Thyroid gland (tissue), 4 donors: ENCODE results near the gene ID3.

Source experiments
- POLR2A ChIP-seq, 2 donors: fragments of 450-650 bp; IDR thresholded peaks; one replicate each; pipeline ENCODE4 v1.6.1; 2017; ENCODE audit warnings: antibody characterized with exemption in 2 of 2, mild to moderate bottlenecking in 2 of 2, moderate library complexity in 1 of 2
- TF ChIP-seq, protein P1 (sequence below), 6 experiments: fragments of 200-600 bp in 3 of 6; fragments of 450-650 bp in 3 of 6; sonication (generic) in 3 of 6; IDR thresholded peaks; one replicate each; pipeline ENCODE4 v1.5.1; 2016 to 2019; ENCODE audit warnings: antibody characterized with exemption in 6 of 6, mild to moderate bottlenecking in 2 of 6, inconsistent platforms in 1 of 6, moderate library complexity in 1 of 6

DNA sequence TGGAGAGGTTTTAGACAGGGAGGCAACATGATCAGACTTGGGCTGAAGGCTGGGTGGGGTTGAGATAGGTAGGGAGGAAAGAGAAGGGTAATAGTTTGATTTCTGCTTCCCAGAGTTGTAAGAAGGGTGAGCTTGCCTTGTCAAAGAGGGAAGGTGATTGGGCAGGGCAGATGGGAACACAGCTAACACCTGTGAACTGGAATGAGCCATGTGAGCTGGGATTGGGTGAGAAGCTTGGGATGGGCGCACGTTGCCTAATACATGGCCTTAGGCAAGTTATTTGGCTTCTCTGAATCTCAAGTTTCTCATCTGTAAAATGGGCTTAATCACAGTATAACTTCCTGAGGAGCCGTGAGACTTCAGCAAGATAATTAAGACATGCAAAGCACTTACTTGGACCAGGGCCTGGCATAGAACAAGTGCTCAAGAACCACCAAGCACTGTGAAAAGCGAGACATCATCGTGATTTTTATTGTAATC is 33.8 kb upstream of the ID3 start:
- no peak for TF ChIP-seq POLR2A (IDR thresholded peaks at IDR 0.05)
- TF ChIP-seq, protein P1, sequence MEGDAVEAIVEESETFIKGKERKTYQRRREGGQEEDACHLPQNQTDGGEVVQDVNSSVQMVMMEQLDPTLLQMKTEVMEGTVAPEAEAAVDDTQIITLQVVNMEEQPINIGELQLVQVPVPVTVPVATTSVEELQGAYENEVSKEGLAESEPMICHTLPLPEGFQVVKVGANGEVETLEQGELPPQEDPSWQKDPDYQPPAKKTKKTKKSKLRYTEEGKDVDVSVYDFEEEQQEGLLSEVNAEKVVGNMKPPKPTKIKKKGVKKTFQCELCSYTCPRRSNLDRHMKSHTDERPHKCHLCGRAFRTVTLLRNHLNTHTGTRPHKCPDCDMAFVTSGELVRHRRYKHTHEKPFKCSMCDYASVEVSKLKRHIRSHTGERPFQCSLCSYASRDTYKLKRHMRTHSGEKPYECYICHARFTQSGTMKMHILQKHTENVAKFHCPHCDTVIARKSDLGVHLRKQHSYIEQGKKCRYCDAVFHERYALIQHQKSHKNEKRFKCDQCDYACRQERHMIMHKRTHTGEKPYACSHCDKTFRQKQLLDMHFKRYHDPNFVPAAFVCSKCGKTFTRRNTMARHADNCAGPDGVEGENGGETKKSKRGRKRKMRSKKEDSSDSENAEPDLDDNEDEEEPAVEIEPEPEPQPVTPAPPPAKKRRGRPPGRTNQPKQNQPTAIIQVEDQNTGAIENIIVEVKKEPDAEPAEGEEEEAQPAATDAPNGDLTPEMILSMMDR (IDR thresholded peaks at IDR 0.05) = no peak
